ENCODE data around the gene MEGF6.
A peak's percentile ranks its signal among the peaks of the same experiment; 100 is the strongest.

MEGF6 gene

GRCh38 chr1:3490046-3490745 lies 121.1 kb downstream of the MEGF6 start:
- DNase-seq (ENCODE audit: low read depth, low spot score), result no peak
- ChIA-PET POLR2A (no interaction called here), CTCF (interaction anchor here (0.7 to 1.9 kb wide), 26 partner anchors 9 to 847 kb away, joined by 3 to 18 read pairs (median 5); no protein-coding TSS in a partner anchor)
- no peak for TF ChIP-seq CTCF (IDR thresholded peaks at IDR 0.05; ENCODE audit: insufficient read depth, low read length, missing control alignments)
- H3K4me3 ChIP-seq (ENCODE audit: low read depth, low read length), result no peak overlapping the region

GRCh38 chr1:3488432-3488831 lies 122.9 kb downstream of the MEGF6 start:
- ChIA-PET CTCF (interaction anchor here (1.1 to 5.8 kb wide), 5 partner anchors 17 to 75 kb away, joined by 3 to 115 read pairs (median 6); no protein-coding TSS in a partner anchor), POLR2A (no interaction called here)
- no peak for TF ChIP-seq CTCF (IDR thresholded peaks at IDR 0.05; ENCODE audit: insufficient read depth, low read length, missing control alignments)
- H3K4me3 ChIP-seq (ENCODE audit: low read depth, low read length), result no peak overlapping the region
- no peak for DNase-seq (ENCODE audit: low read depth, low spot score)

- POLR2A ChIA-PET, result no interaction called here
- no peak for TF ChIP-seq CTCF (IDR thresholded peaks at IDR 0.05; ENCODE audit: insufficient read depth, low read length, missing control alignments)
- no peak overlapping the region for H3K4me3 ChIP-seq (ENCODE audit: low read depth, low read length)
- CTCF ChIA-PET, result interaction anchor here (1.0 to 5.8 kb wide), 10 partner anchors 13 to 58 kb away, joined by 3 to 115 read pairs (median 5); partner anchors contain the start of gene ARHGEF16
- DNase-seq (ENCODE audit: low read depth, low spot score), result no peak
Measured at GRCh38 chr1:3485016-3485415, 126.3 kb downstream of the MEGF6 start.

GRCh38 chr1:3483801-3484444 lies 127.4 kb downstream of the MEGF6 start:
- no peak for DNase-seq (ENCODE audit: low read depth, low spot score)
- TF ChIP-seq CTCF (IDR thresholded peaks at IDR 0.05; ENCODE audit: insufficient read depth, low read length, missing control alignments), result peak; percentile 89
- no peak overlapping the region for H3K4me3 ChIP-seq (ENCODE audit: low read depth, low read length)
- CTCF ChIA-PET, result interaction anchor here (0.8 to 5.8 kb wide), 9 partner anchors 9 to 59 kb away, joined by 3 to 115 read pairs (median 5); partner anchors contain the start of gene ARHGEF16
- POLR2A ChIA-PET, result no interaction called here

GRCh38 chr1:3483380-3483779 lies 127.9 kb downstream of the MEGF6 start:
- DNase-seq (ENCODE audit: low read depth, low spot score), result no peak
- no peak for TF ChIP-seq CTCF (IDR thresholded peaks at IDR 0.05; ENCODE audit: insufficient read depth, low read length, missing control alignments)
- ChIA-PET CTCF (interaction anchor here (1.1 to 3.9 kb wide), 3 partner anchors 11 to 68 kb away, joined by 3 to 63 read pairs (median 16); partner anchors contain the start of gene ARHGEF16), POLR2A (no interaction called here)
- no peak overlapping the region for H3K4me3 ChIP-seq (ENCODE audit: low read depth, low read length)

- no peak overlapping the region for H3K4me3 ChIP-seq (ENCODE audit: low read depth, low read length)
- no peak for DNase-seq (ENCODE audit: low read depth, low spot score)
- ChIA-PET CTCF (interaction anchor here (1.1 to 3.9 kb wide), 4 partner anchors 8 to 69 kb away, joined by 3 to 63 read pairs (median 17); partner anchors contain the start of gene ARHGEF16), POLR2A (no interaction called here)
- peak; percentile 22 for TF ChIP-seq CTCF (IDR thresholded peaks at IDR 0.05; ENCODE audit: insufficient read depth, low read length, missing control alignments)
Measured at GRCh38 chr1:3482378-3482849, 128.9 kb downstream of the MEGF6 start.

All from AG04449 (cell line).